ENCODE results near the gene COPS8.

Gene COPS8

GRCh38 chr2:237085248-237086221 lies at the start of gene COPS8:
Gene COPS8, plus strand, starts transcription at chr2:237085889. Its CDS starts 76 bp downstream, at chr2:237085965.
- DNase-seq = peak; percentile 63 to 97 (median 92)

GRCh38 chr2:237039301-237040031 lies 46.2 kb upstream of the COPS8 start:
- no peak for DNase-seq

- no peak for DNase-seq
Observed at GRCh38 chr2:237041231-237041630, 44.5 kb upstream of the COPS8 start.

- no peak for DNase-seq
Observed at GRCh38 chr2:237042101-237042500, 43.6 kb upstream of the COPS8 start.

GRCh38 chr2:237043866-237044265 lies 41.8 kb upstream of the COPS8 start:
- DNase-seq = no peak

- no peak for DNase-seq
Observed at GRCh38 chr2:237044281-237044680, 41.4 kb upstream of the COPS8 start.

GRCh38 chr2:237045449-237045848 lies 40.2 kb upstream of the COPS8 start:
- no peak for DNase-seq

- DNase-seq = no peak
Observed at GRCh38 chr2:237048595-237048994, 37.1 kb upstream of the COPS8 start.

GRCh38 chr2:237051861-237052260 lies 33.8 kb upstream of the COPS8 start:
- no peak for DNase-seq

- no peak for DNase-seq
Observed at GRCh38 chr2:237053066-237053465, 32.6 kb upstream of the COPS8 start.

- DNase-seq = no peak
Observed at GRCh38 chr2:237055386-237056100, 30.1 kb upstream of the COPS8 start.

- no peak for DNase-seq
Observed at GRCh38 chr2:237056287-237056875, 29.3 kb upstream of the COPS8 start.

- no peak for DNase-seq
Observed at GRCh38 chr2:237057107-237057506, 28.6 kb upstream of the COPS8 start.

- no peak for DNase-seq
Observed at GRCh38 chr2:237057893-237058300, 27.8 kb upstream of the COPS8 start.

GRCh38 chr2:237058423-237058822 lies 27.3 kb upstream of the COPS8 start:
- no peak for DNase-seq

GRCh38 chr2:237059155-237059875 lies 26.4 kb upstream of the COPS8 start:
- no peak for DNase-seq

GRCh38 chr2:237060534-237061312 lies 25.0 kb upstream of the COPS8 start:
- peak in 43 of 58 donors; percentile 4 to 67 (median 24) for DNase-seq

GRCh38 chr2:237061356-237061755 lies 24.3 kb upstream of the COPS8 start:
- DNase-seq = no peak

- no peak for DNase-seq
Observed at GRCh38 chr2:237062585-237062984, 23.1 kb upstream of the COPS8 start.

Measured in anterior cingulate cortex (tissue), 58 donors.